ENCODE measurements around the gene SHPK. TPM values are rescaled to one million over a fixed set of nuclear protein-coding genes. Genes with fewer than 3 reads are reported as not detected.

SHPK gene
- total and polyA plus RNA-seq, 10 donors: 2.3 to 13.6 (median 10.2) TPM

DNA sequence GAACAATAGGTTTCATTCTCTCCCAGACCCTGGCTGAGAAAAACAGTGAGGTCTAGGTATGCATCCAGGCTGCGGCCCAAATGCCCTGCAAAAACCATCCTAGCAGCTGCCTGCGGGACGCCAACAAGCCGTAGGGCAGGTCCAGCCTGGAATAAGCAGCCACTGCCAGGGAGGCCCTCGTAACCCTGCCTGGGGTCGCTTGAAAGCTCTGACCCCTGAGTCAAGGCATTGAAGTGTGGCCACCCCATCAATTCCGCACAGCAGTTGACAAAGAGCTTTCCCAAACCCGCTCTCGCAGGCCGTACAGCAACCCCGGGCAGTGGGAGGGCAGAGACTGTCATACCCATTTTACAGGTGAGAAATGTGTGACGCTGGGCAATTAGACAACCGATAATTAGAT is 38.0 kb downstream of the SHPK start:
- H3K9me3 ChIP-seq: no peaks in the 10 kb centered on the region
- peaks cover 0 to 4% (median 0%) of the 10 kb centered on the region in 6 donors for H3K4me1 ChIP-seq
- peaks cover 0 to 29% (median 0%) of the 10 kb centered on the region in 6 donors for H3K36me3 ChIP-seq
- DNase-seq: no peak
- 85 to 90% (median 88%) methylated on average over 13 of the region's 13 CpGs for WGBS, 5 donors
- H3K27me3 ChIP-seq (replicated peaks in 1 of 7): no peaks in the 10 kb centered on the region
- no peak for TF ChIP-seq POLR2A (IDR thresholded peaks at IDR 0.05)
- no peak for TF ChIP-seq CTCF (IDR thresholded peaks at IDR 0.05 in 8 of 11, conservative IDR thresholded peaks at IDR 0.05 in 3 of 11)
- no peak for TF ChIP-seq POLR2AphosphoS5 (IDR thresholded peaks at IDR 0.05)
- intact Hi-C loops (cut with DNase I; ENCODE audit: low total_unique reads): no loop called here
- no peak overlapping the region for H3K4me3 ChIP-seq
- H3K27ac ChIP-seq: no peak overlapping the region

- intact Hi-C loops (cut with DNase I; ENCODE audit: low total_unique reads): no loop called here
- no peaks in the 10 kb centered on the region for H3K9me3 ChIP-seq
- no peak overlapping the region for H3K4me3 ChIP-seq
- H3K36me3 ChIP-seq: peaks cover 0 to 37% (median 0%) of the 10 kb centered on the region in 6 donors
- TF ChIP-seq POLR2A (IDR thresholded peaks at IDR 0.05): no peak
- no peak for TF ChIP-seq CTCF (IDR thresholded peaks at IDR 0.05 in 8 of 11, conservative IDR thresholded peaks at IDR 0.05 in 3 of 11)
- TF ChIP-seq POLR2AphosphoS5 (IDR thresholded peaks at IDR 0.05): no peak
- 91 to 95% (median 94%) methylated on average over 25 to 27 of the region's 27 CpGs for WGBS, 5 donors
- DNase-seq: no peak
- no peak overlapping the region for H3K27ac ChIP-seq
- no peaks in the 10 kb centered on the region for H3K4me1 ChIP-seq
- no peaks in the 10 kb centered on the region for H3K27me3 ChIP-seq (replicated peaks in 1 of 7)
Measured at GRCh38 chr17:3596804-3597464, 39.1 kb downstream of the SHPK start.

- TF ChIP-seq CTCF (IDR thresholded peaks at IDR 0.05 in 8 of 11, conservative IDR thresholded peaks at IDR 0.05 in 3 of 11) (no peak), POLR2AphosphoS5 (IDR thresholded peaks at IDR 0.05) (no peak), POLR2A (IDR thresholded peaks at IDR 0.05) (no peak)
Measured at GRCh38 chr17:3594976-3595375, 41.1 kb downstream of the SHPK start.

DNA sequence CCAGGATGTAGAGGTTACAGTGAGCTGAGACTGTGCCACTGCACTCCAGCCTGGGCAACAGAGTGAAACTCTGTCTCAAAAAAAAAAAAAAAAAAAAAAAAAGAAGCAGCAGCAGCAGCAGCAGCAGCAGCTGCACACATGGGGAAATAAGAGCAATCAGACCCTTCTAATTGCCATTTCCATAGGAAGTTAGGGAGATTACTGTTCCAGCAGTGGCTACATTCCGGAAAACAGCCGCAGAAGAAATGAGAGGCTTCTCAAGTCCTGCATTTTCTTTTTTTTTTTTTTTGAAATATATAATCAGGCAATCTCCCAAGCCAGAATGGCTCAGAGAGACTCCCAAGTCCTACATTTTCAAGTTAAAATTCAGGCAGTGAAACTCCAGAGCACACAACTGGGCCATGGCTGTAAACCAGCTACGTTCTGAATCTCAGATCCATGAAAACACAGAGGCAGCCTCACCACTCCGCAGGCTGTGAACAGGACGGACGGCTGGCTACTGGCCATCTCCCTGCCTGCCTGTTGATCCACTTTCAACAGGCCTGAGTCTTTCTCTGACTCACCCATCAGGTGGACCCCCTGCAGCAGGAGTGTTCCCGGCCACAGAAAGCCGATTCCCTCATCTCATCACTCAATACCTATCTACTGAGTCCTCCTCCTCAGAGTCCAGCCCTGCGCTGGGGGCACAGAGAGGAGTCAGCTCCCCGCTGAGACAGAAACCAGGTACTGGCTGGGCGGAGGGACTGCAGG is 41.8 kb downstream of the SHPK start:
- H3K4me1 ChIP-seq: peaks cover 0 to 4% (median 0%) of the 10 kb centered on the region in 6 donors
- H3K9me3 ChIP-seq: no peaks in the 10 kb centered on the region
- no peak for DNase-seq
- no peak overlapping the region for H3K27ac ChIP-seq
- H3K4me3 ChIP-seq: no peak overlapping the region
- TF ChIP-seq CTCF (IDR thresholded peaks at IDR 0.05 in 8 of 11, conservative IDR thresholded peaks at IDR 0.05 in 3 of 11) (no peak), POLR2AphosphoS5 (IDR thresholded peaks at IDR 0.05) (no peak), POLR2A (IDR thresholded peaks at IDR 0.05) (no peak)
- intact Hi-C loops (cut with DNase I; ENCODE audit: low total_unique reads): no loop called here
- 77 to 89% (median 84%) methylated on average over 9 to 11 of the region's 11 CpGs for WGBS, 5 donors
- H3K36me3 ChIP-seq: peaks cover 0 to 64% (median 13%) of the 10 kb centered on the region in 6 donors
- H3K27me3 ChIP-seq (replicated peaks in 1 of 7): no peaks in the 10 kb centered on the region

More at GRCh38 chr17:3594976-3595375, 41.1 kb downstream of the SHPK start:
- Histone ChIP-seq H3K4me3 (no peak overlapping the region), H3K27me3 (replicated peaks in 1 of 7) (no peaks in the 10 kb centered on the region), H3K9me3 (no peaks in the 10 kb centered on the region), H3K36me3 (peaks cover 0 to 56% (median 7%) of the 10 kb centered on the region in 6 donors), H3K27ac (no peak overlapping the region), H3K4me1 (peaks cover 0 to 4% (median 0%) of the 10 kb centered on the region in 6 donors)
- intact Hi-C loops (cut with DNase I; ENCODE audit: low total_unique reads): no loop called here
- 85 to 95% (median 88%) methylated on average over 14 to 15 of the region's 15 CpGs for WGBS, 5 donors
- no peak for DNase-seq
